Spleen (tissue), 11 donors: ENCODE results near the gene ARAP3. TPM values are rescaled to one million over a fixed set of nuclear protein-coding genes. Genes with fewer than 3 reads are reported as not detected.

Experiments used
- DNase-seq: peaks from one replicate; pipeline ENCODE4 v3.0.0-alpha.2; 2020
- H3K27ac ChIP-seq, 8 donors: fragments of 200-600 bp; sonication (generic) in 7 of 8; 1 replicate in 4 of 8; 2 replicates in 4 of 8; pipeline versions ENCODE4 v1.5.0 to v1.8.0; 2016 to 2021; ENCODE audit warnings: inconsistent platforms in 4 of 8, mild to moderate bottlenecking in 4 of 8, moderate library complexity in 1 of 8
- H3K27me3 ChIP-seq, 7 donors: fragments of 200-600 bp; sonication (generic) in 6 of 7; replicated peaks in 1 of 7; 1 replicate in 4 of 7; 2 replicates in 3 of 7; pipeline versions ENCODE4 v1.5.0 to v1.8.0; 2016 to 2021; ENCODE audit warnings: inconsistent platforms in 3 of 7, mild to moderate bottlenecking in 1 of 7
- H3K36me3 ChIP-seq, 6 donors: fragments of 200-600 bp; sonication (generic) in 5 of 6; 1 replicate in 4 of 6; 2 replicates in 2 of 6; pipeline versions ENCODE4 v1.5.0 to v1.8.0; 2016 to 2021; ENCODE audit warnings: inconsistent platforms in 2 of 6
- H3K4me1 ChIP-seq, 6 donors: fragments of 200-600 bp; sonication (generic) in 5 of 6; 1 replicate in 3 of 6; 2 replicates in 3 of 6; pipeline versions ENCODE4 v1.5.0 to v1.8.0; 2016 to 2021; ENCODE audit warnings: inconsistent platforms in 3 of 6
- H3K4me3 ChIP-seq, 8 donors: fragments of 200-600 bp; sonication (generic) in 7 of 8; 1 replicate in 4 of 8; 2 replicates in 4 of 8; pipeline versions ENCODE4 v1.5.0 to v1.8.0; 2016 to 2021; ENCODE audit warnings: inconsistent platforms in 4 of 8, mild to moderate bottlenecking in 4 of 8, moderate library complexity in 2 of 8
- H3K9me3 ChIP-seq, 8 donors: fragments of 200-600 bp; sonication (generic) in 7 of 8; 1 replicate in 4 of 8; 2 replicates in 4 of 8; pipeline versions ENCODE4 v1.5.0 to v1.8.0; 2016 to 2021; ENCODE audit warnings: inconsistent platforms in 4 of 8
- POLR2A ChIP-seq, 3 donors: fragments of 450-650 bp; IDR thresholded peaks; one replicate each; pipeline ENCODE4 v1.5.1; 2017; ENCODE audit warnings: antibody characterized with exemption in 3 of 3, mild to moderate bottlenecking in 1 of 3
- POLR2AphosphoS5 ChIP-seq, 3 donors: sonication (generic); formaldehyde crosslinking; IDR thresholded peaks; one replicate each; pipeline ENCODE4 v1.5.1; 2017; ENCODE audit warnings: antibody characterized with exemption in 3 of 3
- WGBS, 5 donors: extraction: QIAGEN DNeasy Blood & Tissue Kit in 3 of 5; methylation state at CpG; one replicate each; pipeline versions ENCODE4 v1.1.5 to v1.1.7; 2013 to 2018; 5-methylcytosine and 5-hydroxymethylcytosine counted together
- intact Hi-C: fragments of 100-400 bp; cut with DNase I; formaldehyde crosslinking; loops from one replicate; pipeline ENCODE4 v1.15.0; 2023; ENCODE audit warnings: low total_unique reads
- polyA plus RNA-seq, 3 donors: library from polyadenylated mRNA; stranded (reverse); fragments of 200-250 nt; gene quantifications; one replicate each; pipeline ENCODE4 v1.2.1, GENCODE V29; 2013
- total RNA-seq, 7 donors: library from RNA; depleted of rRNA in 3 of 7; stranded (reverse); fragments of >200 nt in 3 of 7; fragmentation: NEBNext Ultra II Directional in 4 of 7; extraction: Animal tissue kit (Norgen Biotek cat#: 25700) in 4 of 7; gene quantifications; one replicate each; pipeline versions ENCODE4 v1.1.0 to v1.2.1, GENCODE V29; 2016 to 2021
- TF ChIP-seq, protein P1 (sequence below), 11 experiments: fragments of 200-600 bp in 7 of 11; fragments of 450-650 bp in 4 of 11; sonication (generic) in 4 of 11; IDR thresholded peaks in 8 of 11; conservative IDR thresholded peaks in 3 of 11; 1 replicate in 7 of 11; 2 replicates in 4 of 11; pipeline versions ENCODE4 v1.4.0 to v1.8.0; 2016 to 2021; ENCODE audit warnings: antibody characterized with exemption in 11 of 11, inconsistent platforms in 4 of 11, mild to moderate bottlenecking in 1 of 11
- donor health status: healthy with polysubstance abuse.
- donor health status: DM: no; HTN: no; CAD: no; lungs with moderate emphysema.
- donor health status: DM: no; HTN: no; CAD: no.
- donor health status: Bipolar disorder and iron deficiency.
- donor health status: healthy.
- donor health status: DM: no; HTN: no; CAD: no.
- donor health status: DM: yes; HTN: yes; CAD: no.

The ARAP3 gene
- total and polyA plus RNA-seq, 10 donors, result 4.0 to 31.2 (median 16.0) TPM

DNA sequence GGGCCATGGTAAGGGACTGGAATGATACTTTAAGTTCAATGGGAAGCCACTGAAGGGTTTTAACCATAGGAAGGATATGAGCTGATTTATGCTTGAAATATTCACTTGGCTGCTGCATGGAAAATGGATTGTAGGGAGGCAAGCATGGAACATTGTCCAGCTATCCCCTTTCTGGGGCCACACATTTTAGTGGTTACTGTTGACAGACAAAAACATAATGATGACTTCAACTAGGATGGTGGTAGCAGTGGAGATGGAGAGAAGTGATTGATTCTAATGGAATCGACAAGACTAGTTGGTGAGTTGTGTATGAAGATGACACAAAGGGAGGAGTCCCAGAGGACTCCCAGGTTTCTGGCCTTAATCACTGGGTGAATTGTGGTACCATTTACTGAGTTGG lies 24.6 kb downstream of the ARAP3 start:
- Histone ChIP-seq H3K27me3 (no peaks in the 10 kb centered on the region), H3K4me1 (no peaks in the 10 kb centered on the region), H3K27ac (no peak overlapping the region), H3K4me3 (no peak overlapping the region), H3K36me3 (peaks cover 0 to 81% (median 8%) of the 10 kb centered on the region in 6 donors), H3K9me3 (no peaks in the 10 kb centered on the region)
- TF ChIP-seq, protein P1, sequence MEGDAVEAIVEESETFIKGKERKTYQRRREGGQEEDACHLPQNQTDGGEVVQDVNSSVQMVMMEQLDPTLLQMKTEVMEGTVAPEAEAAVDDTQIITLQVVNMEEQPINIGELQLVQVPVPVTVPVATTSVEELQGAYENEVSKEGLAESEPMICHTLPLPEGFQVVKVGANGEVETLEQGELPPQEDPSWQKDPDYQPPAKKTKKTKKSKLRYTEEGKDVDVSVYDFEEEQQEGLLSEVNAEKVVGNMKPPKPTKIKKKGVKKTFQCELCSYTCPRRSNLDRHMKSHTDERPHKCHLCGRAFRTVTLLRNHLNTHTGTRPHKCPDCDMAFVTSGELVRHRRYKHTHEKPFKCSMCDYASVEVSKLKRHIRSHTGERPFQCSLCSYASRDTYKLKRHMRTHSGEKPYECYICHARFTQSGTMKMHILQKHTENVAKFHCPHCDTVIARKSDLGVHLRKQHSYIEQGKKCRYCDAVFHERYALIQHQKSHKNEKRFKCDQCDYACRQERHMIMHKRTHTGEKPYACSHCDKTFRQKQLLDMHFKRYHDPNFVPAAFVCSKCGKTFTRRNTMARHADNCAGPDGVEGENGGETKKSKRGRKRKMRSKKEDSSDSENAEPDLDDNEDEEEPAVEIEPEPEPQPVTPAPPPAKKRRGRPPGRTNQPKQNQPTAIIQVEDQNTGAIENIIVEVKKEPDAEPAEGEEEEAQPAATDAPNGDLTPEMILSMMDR (IDR thresholded peaks at IDR 0.05 in 8 of 11, conservative IDR thresholded peaks at IDR 0.05 in 3 of 11), result no peak
- TF ChIP-seq POLR2A (IDR thresholded peaks at IDR 0.05), result no peak
- TF ChIP-seq POLR2AphosphoS5 (IDR thresholded peaks at IDR 0.05), result no peak
- no peak for DNase-seq
- 96 to 100% (median 97%) methylated on average over 1 of the region's 1 CpG for WGBS, 5 donors
- intact Hi-C loops, result no loop called here

DNA sequence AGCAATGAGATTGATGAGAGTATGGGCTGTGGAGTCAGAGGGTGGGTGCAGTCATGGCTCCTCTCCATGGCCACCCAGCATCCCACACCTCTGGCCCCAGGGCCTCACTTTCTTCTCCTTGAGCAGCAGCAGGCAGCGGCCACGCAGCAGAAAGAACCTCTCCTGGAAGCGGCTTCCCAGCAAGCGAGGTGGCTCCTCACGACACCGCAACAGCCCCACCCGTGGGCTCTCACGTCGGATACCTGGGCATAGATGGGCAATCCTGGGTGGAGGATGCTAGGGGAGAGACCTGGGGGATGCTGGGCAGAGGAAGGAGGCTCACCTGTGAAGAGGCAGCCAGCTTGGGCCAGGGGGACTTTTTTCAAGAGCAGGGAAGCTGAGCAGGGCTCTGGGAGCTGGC lies 25.6 kb downstream of the ARAP3 start:
- intact Hi-C loops, result no loop called here
- no peak overlapping the region for H3K27ac ChIP-seq
- H3K9me3 ChIP-seq, result no peaks in the 10 kb centered on the region
- peaks cover 0 to 71% (median 7%) of the 10 kb centered on the region in 6 donors for H3K36me3 ChIP-seq
- H3K4me3 ChIP-seq, result no peak overlapping the region
- no peak for DNase-seq
- 92 to 97% (median 95%) methylated on average over 9 of the region's 9 CpGs for WGBS, 5 donors
- TF ChIP-seq POLR2A (IDR thresholded peaks at IDR 0.05) (no peak), POLR2AphosphoS5 (IDR thresholded peaks at IDR 0.05) (no peak)
- TF ChIP-seq, protein P1 (IDR thresholded peaks at IDR 0.05 in 8 of 11, conservative IDR thresholded peaks at IDR 0.05 in 3 of 11), result no peak
- H3K4me1 ChIP-seq, result peaks cover 4 to 9% (median 7%) of the 10 kb centered on the region in 6 donors
- no peaks in the 10 kb centered on the region for H3K27me3 ChIP-seq

DNA sequence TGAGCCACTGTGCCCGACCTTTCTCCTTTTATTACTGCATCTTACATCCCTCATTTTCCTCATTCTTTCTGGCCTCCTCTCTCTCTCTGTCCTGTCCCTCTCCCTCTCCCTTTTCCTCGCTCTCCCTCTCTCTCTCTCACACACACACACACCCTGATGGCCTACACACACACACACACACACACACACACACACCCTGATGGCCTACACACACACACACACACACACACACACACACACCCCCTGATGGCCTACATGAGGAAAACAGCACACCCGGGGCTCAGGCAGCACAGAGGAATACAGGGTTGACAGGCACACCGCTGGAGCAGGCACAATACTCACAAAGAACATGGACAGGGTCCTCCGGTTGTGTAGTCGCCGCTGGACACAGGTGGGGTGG lies 27.0 kb downstream of the ARAP3 start:
- TF ChIP-seq POLR2A (IDR thresholded peaks at IDR 0.05) (no peak), POLR2AphosphoS5 (IDR thresholded peaks at IDR 0.05) (no peak)
- TF ChIP-seq, protein P1 (IDR thresholded peaks at IDR 0.05 in 8 of 11, conservative IDR thresholded peaks at IDR 0.05 in 3 of 11), result no peak
- Histone ChIP-seq H3K4me3 (no peak overlapping the region), H3K9me3 (no peaks in the 10 kb centered on the region), H3K4me1 (peaks cover 9 to 21% (median 18%) of the 10 kb centered on the region in 6 donors), H3K27ac (no peak overlapping the region), H3K27me3 (no peaks in the 10 kb centered on the region), H3K36me3 (peaks cover 0 to 66% (median 6%) of the 10 kb centered on the region in 6 donors)
- 87 to 94% (median 89%) methylated on average over 7 of the region's 7 CpGs for WGBS, 5 donors
- no peak for DNase-seq
- intact Hi-C loops, result no loop called here

DNA sequence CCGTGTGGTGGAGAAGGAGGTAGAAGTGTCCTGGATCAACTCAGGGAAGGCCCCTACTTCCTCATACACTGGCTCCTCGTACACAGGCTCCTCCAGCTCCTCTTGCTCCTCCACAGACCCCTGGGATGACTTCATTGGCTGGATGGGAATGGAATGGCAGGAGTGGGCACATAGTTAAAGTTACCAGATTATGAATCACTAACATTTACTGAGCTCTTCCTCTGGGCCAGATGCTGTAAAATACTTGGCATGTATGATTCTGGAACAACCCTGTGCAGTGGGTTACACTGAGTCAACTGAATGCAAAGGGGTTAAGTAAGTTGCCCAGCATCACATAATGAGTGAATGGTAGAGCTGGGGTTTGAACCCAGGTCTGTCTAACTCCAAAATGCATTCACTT lies 27.7 kb downstream of the ARAP3 start:
- DNase-seq, result no peak
- peaks cover 0 to 61% (median 6%) of the 10 kb centered on the region in 6 donors for H3K36me3 ChIP-seq
- no peak overlapping the region for H3K4me3 ChIP-seq
- H3K9me3 ChIP-seq, result no peaks in the 10 kb centered on the region
- WGBS, 5 donors, result 65 to 85% (median 69%) methylated on average over 2 of the region's 2 CpGs
- TF ChIP-seq, protein P1 (IDR thresholded peaks at IDR 0.05 in 8 of 11, conservative IDR thresholded peaks at IDR 0.05 in 3 of 11), result no peak
- TF ChIP-seq POLR2A (IDR thresholded peaks at IDR 0.05) (no peak), POLR2AphosphoS5 (IDR thresholded peaks at IDR 0.05) (no peak)
- peaks cover 9 to 29% (median 20%) of the 10 kb centered on the region in 6 donors for H3K4me1 ChIP-seq
- no peak overlapping the region for H3K27ac ChIP-seq
- intact Hi-C loops, result no loop called here
- H3K27me3 ChIP-seq, result no peaks in the 10 kb centered on the region
